Kidney capillary endothelial cell (primary cell): ENCODE results near the gene CENPL.
"Not testable (repeated sequence)": the region's sequence is repeated elsewhere in the genome, so short reads cannot be mapped to it uniquely, and the experiment has no call there.

Experiments
- DNase-seq: peaks from one replicate; pipeline ENCODE4 v3.0.0-alpha.2; 2018; ENCODE audit warnings: low spot score

Gene CENPL

GRCh38 chr1:173824315-173825081 is at the start of gene CENPL, which contains the start of gene DARS2:
TSS of gene CENPL (minus strand) at chr1:173824883. CDS start at chr1:173811299, 13,584 bp downstream.
TSS of gene DARS2 (plus strand) at chr1:173824673. CDS start at chr1:173825230, 557 bp downstream.
- DNase-seq, result peak; percentile 94

GRCh38 chr1:173871500-173871899 is 46.8 kb upstream of the CENPL start:
- DNase-seq, result no peak

- DNase-seq, result no peak
Measured at GRCh38 chr1:173871091-173871490, 46.4 kb upstream of the CENPL start.

- DNase-seq, result no peak
Measured at GRCh38 chr1:173870252-173871075, 45.8 kb upstream of the CENPL start.

GRCh38 chr1:173869021-173869359 is 44.3 kb upstream of the CENPL start:
- no peak for DNase-seq

- DNase-seq, result peak; percentile 47
Measured at GRCh38 chr1:173868266-173869020, 43.8 kb upstream of the CENPL start, which contains the start of gene ZBTB37. TSS of gene ZBTB37 (plus strand) at chr1:173868380. CDS start at chr1:173870226, 1,846 bp downstream.

- peak; percentile 100 for DNase-seq
Measured at GRCh38 chr1:173867753-173868265, 43.1 kb upstream of the CENPL start, which contains the start of gene GAS5. TSS of gene GAS5 (minus strand) at chr1:173867989.

- no peak for DNase-seq
Measured at GRCh38 chr1:173867141-173867752, 42.6 kb upstream of the CENPL start.

- no peak for DNase-seq
Measured at GRCh38 chr1:173866413-173867115, 41.9 kb upstream of the CENPL start.

- no peak for DNase-seq
Measured at GRCh38 chr1:173865468-173866164, 40.9 kb upstream of the CENPL start.

- no peak for DNase-seq
Measured at GRCh38 chr1:173864179-173864867, 39.6 kb upstream of the CENPL start.

- no peak for DNase-seq
Measured at GRCh38 chr1:173863224-173864161, 38.8 kb upstream of the CENPL start.

- no peak for DNase-seq
Measured at GRCh38 chr1:173862769-173863223, 38.1 kb upstream of the CENPL start.

GRCh38 chr1:173862146-173862768 is 37.6 kb upstream of the CENPL start:
- DNase-seq, result not testable (repeated sequence)

GRCh38 chr1:173861731-173862145 is 37.1 kb upstream of the CENPL start:
- no peak for DNase-seq

- no peak for DNase-seq
Measured at GRCh38 chr1:173860065-173860464, 35.4 kb upstream of the CENPL start.

GRCh38 chr1:173859547-173859946 is 34.9 kb upstream of the CENPL start:
- not testable (repeated sequence) for DNase-seq
